Pancreas (tissue), 10 donors: ENCODE measurements around the gene LGALS9C. TPM values are rescaled to one million over a fixed set of nuclear protein-coding genes. Genes with fewer than 3 reads are reported as not detected.
"Not testable (repeated sequence)": the region's sequence is repeated elsewhere in the genome, so short reads cannot be mapped to it uniquely, and the experiment has no call there.

ENCODE experiments used
- ATAC-seq, 4 donors: fragments of 200-7000 bp; cut with Tn5 transposase; one replicate each; pipeline versions ENCODE4 v1.8.0 to v1.9.1; 2020; ENCODE audit warnings: mild to moderate bottlenecking in 4 of 4, moderate library complexity in 4 of 4
- DNase-seq, 6 donors: peaks; one replicate each; pipeline ENCODE4 v3.0.0-alpha.2; 2020
- FAIRE-seq: peaks from 2 replicates; lab custom pipeline; 2012; peaks lifted over from hg19 to GRCh38; lab: Jason Lieb, UNC
- H3K27ac ChIP-seq, 4 donors: fragments of 200-600 bp; sonication (generic); 1 replicate in 3 of 4; 2 replicates in 1 of 4; pipeline versions ENCODE4 v1.5.0 to v1.8.0; 2020
- H3K27me3 ChIP-seq, 4 donors: fragments of 200-600 bp; one replicate each; pipeline ENCODE4 v1.8.0; 2021
- H3K36me3 ChIP-seq, 3 donors: fragments of 200-600 bp; sonication (generic) in 1 of 3; one replicate each; pipeline versions ENCODE4 v1.5.0 to v1.8.0; 2020 to 2021
- H3K4me1 ChIP-seq, 3 donors: fragments of 200-600 bp; one replicate each; pipeline ENCODE4 v1.8.0; 2021
- H3K4me3 ChIP-seq, 4 donors: fragments of 200-600 bp; sonication (generic) in 2 of 4; one replicate each; pipeline versions ENCODE4 v1.5.0 to v1.8.0; 2020 to 2021
- H3K9me3 ChIP-seq, 4 donors: fragments of 200-600 bp; one replicate each; pipeline ENCODE4 v1.8.0; 2021
- WGBS, 2 donors: extraction: QIAGEN DNeasy Blood & Tissue Kit; methylation state at CpG; one replicate each; pipeline ENCODE4 v1.1.7; 2013; 5-methylcytosine and 5-hydroxymethylcytosine counted together
- intact Hi-C, 3 donors: fragments of 100-400 bp; cut with DNase I; formaldehyde crosslinking; loops; one replicate each; pipeline versions ENCODE4 v1.11.1 to v1.14.2; 2022
- polyA plus RNA-seq, 2 donors: library from polyadenylated mRNA; stranded (reverse); fragments of 200-250 nt; gene quantifications; one replicate each; pipeline ENCODE4 v1.2.3, GENCODE V29; 2013
- total RNA-seq, 6 donors: library from RNA; stranded (reverse); fragmentation: NEBNext Ultra II Directional in 4 of 6; extraction: Animal tissue kit (Norgen Biotek cat#: 25700) in 4 of 6; gene quantifications; one replicate each; pipeline versions ENCODE4 v1.2.1 to v1.2.4, GENCODE V29; 2021 to 2023
- TF ChIP-seq, protein P1 (sequence below), 4 donors: fragments of 200-600 bp; sonication (generic) in 3 of 4; IDR thresholded peaks; one replicate each; pipeline versions ENCODE4 v1.5.0 to v1.8.0; 2021; ENCODE audit warnings: antibody characterized with exemption in 4 of 4
- donor health status: healthy with polysubstance abuse.
- donor health status: DM: no; HTN: no; CAD: no; lungs with moderate emphysema.
- donor health status: DM: no; HTN: no; CAD: no.
- donor health status: control.
- donor health status: control.
- donor health status: Bipolar disorder and iron deficiency.
- donor health status: DM: yes; HTN: yes; CAD: no.
- donor health status: DM: no; HTN: no; CAD: no.
- donor health status: DM: no; HTN: no; CAD: no.
- donor health status: DM: yes; HTN: yes; CAD: no.

The LGALS9C gene
- total RNA-seq: under 1 TPM in 3 of 6 donors, not detected in 3; 0.06 to 0.22 (median 0.17) TPM
- under 1 TPM in 1 of 2 donors, not detected in 1; 0.05 TPM for polyA plus RNA-seq

DNA sequence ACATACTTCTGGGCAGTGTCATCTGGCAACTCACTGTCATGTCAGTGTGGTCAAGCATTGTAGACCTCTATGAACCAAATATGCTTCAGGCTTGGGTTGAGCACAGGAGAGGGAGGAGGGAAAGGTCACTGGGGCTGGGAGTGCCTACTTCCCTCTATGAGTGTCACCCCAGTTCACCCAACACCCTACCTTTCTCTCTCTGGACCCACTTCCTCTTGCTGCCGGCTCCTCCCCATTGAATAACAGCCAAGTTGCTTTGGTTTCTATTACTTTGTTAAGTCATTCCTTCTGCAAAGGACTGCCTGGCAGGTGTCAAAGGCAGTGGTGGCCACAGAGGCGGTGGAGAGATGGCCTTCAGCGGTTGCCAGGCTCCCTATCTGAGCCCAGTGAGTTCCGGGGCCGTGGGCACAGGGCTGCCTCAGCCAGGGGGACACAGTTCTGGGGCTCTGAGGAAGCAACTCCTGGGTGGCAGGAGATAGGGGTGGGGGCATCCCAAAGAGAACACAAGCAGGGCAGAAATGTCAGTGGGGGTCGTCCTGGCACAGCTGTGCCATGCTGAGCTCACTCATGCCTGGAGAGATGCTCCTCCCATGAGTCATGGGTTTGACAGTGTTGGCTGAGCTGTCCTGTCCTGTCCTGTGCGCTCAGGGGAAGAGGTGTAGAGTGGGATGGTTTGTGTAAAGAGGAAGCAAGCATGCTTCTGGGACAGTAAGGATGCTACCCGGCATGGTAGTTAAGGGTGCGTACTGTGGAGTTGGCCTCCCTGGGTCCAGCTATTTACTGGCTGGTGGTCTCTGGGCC lies at the start of gene LGALS9C:
Gene LGALS9C (plus strand): TSS at position 282 of the 801 bp plus-strand sequence. CDS start 66 bp downstream, at position 348.
- intact Hi-C loops, H3K36me3 ChIP-seq, H3K4me3 ChIP-seq, H3K27ac ChIP-seq, FAIRE-seq, H3K9me3 ChIP-seq, H3K27me3 ChIP-seq, H3K4me1 ChIP-seq: not testable (repeated sequence)
- 39 to 61% methylated on average over 6 of the region's 9 CpGs for WGBS, 2 donors
- ATAC-seq (peak in 3 of 4 donors; percentile 62 to 76 (median 62)), DNase-seq (peak in 1 of 6 donors; percentile 63)

DNA sequence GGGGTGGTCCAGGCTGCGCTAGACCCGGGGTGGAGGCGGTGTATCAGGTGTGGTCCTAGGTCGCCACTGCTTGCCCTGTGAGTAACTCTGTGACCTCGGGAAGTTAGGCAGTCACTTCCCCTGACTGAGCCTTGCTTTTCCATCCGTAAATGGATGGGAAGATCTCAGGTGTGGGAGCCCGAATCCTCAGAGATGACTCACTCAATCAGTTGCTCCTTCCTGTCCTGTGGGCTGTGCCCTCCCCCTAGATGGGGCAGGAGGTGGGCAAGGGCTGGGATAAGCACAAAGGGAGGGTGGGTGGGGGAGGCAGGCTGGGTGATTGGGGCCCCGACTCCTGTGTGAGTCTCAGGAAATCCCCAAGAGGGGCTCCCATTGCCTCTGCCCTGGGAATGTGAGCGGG lies 44.4 kb upstream of the LGALS9C start:
- H3K4me3 ChIP-seq, FAIRE-seq, DNase-seq, H3K27ac ChIP-seq, H3K27me3 ChIP-seq, intact Hi-C loops, H3K9me3 ChIP-seq, H3K36me3 ChIP-seq, H3K4me1 ChIP-seq, ATAC-seq: not testable (repeated sequence)
- WGBS, 2 donors: no CpG with 5 or more reads among the region's 9 CpGs

DNA sequence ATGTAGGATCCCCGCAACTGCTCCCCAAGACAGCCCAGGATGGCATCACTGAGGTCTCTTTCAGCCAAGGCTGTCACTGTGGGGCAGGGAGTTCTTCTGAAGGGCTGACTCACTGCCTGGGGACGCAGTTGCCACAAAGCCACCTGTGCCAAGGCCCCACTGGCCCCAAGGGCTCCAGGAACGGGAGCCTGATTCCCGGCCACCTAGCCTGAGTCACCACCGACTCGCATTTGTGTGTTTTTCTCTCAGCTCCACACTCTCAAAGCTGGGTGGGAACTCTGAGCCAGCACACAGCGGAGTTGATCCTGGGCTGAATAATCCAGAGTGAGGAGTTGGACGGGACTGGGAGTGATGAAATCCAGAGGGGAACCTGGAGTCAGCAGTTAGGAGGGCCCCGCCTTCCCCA lies 37.1 kb upstream of the LGALS9C start:
- intact Hi-C loops, H3K4me3 ChIP-seq, H3K27me3 ChIP-seq, H3K4me1 ChIP-seq, H3K9me3 ChIP-seq, H3K27ac ChIP-seq, DNase-seq, H3K36me3 ChIP-seq, FAIRE-seq: not testable (repeated sequence)
- ATAC-seq: peak in 1 of 4 donors; percentile 29
- 13 to 39% methylated on average over 3 to 4 of the region's 9 CpGs for WGBS, 2 donors

DNA sequence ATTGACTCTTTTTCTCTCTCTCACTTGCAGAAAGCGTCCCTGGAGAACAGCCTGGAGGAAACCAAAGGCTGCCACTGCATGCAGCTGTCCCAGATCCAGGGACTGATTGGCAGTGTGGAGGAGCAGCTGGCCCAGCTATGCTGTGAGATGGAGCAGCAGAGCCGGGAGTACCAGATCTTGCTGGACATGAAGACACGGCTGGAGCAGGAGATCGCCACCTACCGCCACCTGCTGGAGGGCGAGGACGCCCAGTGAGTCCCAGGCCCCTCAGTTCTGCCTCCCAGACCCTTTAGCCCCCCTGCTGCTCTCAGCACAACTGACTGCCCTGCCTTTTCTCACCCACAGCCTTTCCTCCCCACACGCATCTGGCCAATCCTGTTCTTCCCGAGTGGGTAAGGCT lies 34.5 kb upstream of the LGALS9C start:
- H3K27ac ChIP-seq, H3K36me3 ChIP-seq, H3K4me1 ChIP-seq, FAIRE-seq, H3K4me3 ChIP-seq, H3K9me3 ChIP-seq, H3K27me3 ChIP-seq, intact Hi-C loops: not testable (repeated sequence)
- TF ChIP-seq, protein P1, sequence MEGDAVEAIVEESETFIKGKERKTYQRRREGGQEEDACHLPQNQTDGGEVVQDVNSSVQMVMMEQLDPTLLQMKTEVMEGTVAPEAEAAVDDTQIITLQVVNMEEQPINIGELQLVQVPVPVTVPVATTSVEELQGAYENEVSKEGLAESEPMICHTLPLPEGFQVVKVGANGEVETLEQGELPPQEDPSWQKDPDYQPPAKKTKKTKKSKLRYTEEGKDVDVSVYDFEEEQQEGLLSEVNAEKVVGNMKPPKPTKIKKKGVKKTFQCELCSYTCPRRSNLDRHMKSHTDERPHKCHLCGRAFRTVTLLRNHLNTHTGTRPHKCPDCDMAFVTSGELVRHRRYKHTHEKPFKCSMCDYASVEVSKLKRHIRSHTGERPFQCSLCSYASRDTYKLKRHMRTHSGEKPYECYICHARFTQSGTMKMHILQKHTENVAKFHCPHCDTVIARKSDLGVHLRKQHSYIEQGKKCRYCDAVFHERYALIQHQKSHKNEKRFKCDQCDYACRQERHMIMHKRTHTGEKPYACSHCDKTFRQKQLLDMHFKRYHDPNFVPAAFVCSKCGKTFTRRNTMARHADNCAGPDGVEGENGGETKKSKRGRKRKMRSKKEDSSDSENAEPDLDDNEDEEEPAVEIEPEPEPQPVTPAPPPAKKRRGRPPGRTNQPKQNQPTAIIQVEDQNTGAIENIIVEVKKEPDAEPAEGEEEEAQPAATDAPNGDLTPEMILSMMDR (IDR thresholded peaks at IDR 0.05): peak in 1 of 4 donors; percentile 12
- 0 to 2% methylated on average over 4 to 6 of the region's 9 CpGs for WGBS, 2 donors
- DNase-seq (peak in 3 of 6 donors; percentile 33 to 83 (median 52)), ATAC-seq (peak in 3 of 4 donors; percentile 56 to 81 (median 69))

DNA sequence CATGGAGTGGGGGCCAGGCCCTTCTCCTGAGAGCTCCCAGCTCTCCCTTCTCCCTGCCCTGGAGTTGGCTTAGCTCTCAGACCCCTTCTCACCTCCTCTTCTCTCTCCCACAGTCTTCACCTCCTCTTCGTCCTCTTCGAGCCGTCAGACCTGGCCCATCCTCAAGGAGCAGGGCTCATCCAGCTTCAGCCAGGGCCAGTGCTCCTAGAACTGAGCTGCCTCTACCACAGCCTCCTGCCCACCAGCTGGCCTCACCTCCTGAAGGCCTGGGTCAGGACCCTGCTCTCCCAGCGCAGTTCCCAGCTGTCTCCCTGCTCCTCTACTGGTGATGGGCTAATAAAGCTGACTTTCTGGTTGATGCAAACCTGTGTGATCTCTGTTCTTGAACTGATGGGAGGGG lies 34.1 kb upstream of the LGALS9C start:
- intact Hi-C loops, H3K36me3 ChIP-seq, H3K4me1 ChIP-seq, DNase-seq, H3K27ac ChIP-seq, H3K9me3 ChIP-seq, FAIRE-seq, ATAC-seq, H3K4me3 ChIP-seq, H3K27me3 ChIP-seq: not testable (repeated sequence)
- 44 to 70% methylated on average over 1 of the region's 4 CpGs for WGBS, 2 donors

DNA sequence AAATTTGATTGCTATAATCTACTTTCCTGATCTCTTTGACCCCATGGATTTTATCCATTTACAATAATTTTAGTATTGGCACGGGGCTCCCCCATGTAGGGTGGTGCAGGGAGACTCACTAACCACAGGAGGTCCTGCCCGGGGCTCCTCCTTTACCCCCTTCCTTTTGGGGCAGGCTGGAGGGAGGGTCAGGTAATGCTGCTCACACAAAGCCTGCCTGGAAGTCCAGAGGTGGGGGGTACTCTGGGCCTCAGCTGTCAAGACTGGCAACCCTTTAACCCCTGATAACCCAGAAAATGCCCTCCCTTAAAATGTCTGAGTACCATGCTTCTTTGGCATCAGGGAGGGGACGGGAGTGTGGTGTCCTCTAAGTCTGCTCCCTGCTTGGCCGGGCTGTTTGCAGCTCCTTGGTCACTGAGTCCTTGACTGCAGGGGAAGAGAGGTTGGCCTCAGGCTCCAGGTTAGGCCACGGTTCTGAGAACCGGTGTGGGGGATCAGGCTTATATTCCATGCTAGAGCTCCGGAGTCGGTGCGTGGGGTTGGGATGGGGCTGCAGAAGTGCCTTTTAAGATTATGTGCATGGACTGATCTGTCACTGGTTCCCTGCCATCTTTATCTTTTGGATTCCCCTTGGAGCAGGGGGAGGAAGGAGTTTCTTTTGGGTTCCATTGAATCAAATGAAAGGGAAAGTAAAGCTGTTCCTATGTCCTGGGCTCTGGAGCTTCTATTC lies 28.9 kb upstream of the LGALS9C start:
- DNase-seq, H3K27ac ChIP-seq, H3K4me1 ChIP-seq, H3K27me3 ChIP-seq, intact Hi-C loops, H3K9me3 ChIP-seq, H3K4me3 ChIP-seq, ATAC-seq, H3K36me3 ChIP-seq, FAIRE-seq: not testable (repeated sequence)
- WGBS, 2 donors: 67 to 83% methylated on average over 7 to 8 of the region's 9 CpGs

DNA sequence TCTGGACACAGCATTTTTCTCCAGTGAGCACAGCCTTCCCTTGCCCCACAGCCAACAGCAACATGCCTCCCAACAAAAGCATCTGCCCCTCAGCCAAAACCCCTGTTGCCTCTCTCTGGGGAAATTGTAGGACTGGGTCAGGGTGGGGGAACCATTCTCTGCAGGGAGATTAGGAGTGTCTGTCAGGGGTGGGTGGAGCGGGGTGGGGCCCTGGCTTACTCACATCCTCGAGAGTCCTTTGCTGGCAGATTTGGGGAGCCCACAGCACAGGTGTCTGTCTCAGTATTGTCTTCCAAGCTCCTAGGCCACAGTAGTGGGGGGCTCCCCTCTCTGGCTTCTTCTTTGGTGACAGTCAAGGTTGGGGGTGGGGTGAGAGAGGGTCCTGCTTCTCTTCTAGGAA lies 28.3 kb upstream of the LGALS9C start:
- H3K9me3 ChIP-seq, FAIRE-seq, ATAC-seq, H3K27me3 ChIP-seq, H3K27ac ChIP-seq, intact Hi-C loops, H3K4me3 ChIP-seq, DNase-seq, H3K36me3 ChIP-seq, H3K4me1 ChIP-seq: not testable (repeated sequence)
- WGBS, 2 donors: no CpG with 5 or more reads among the region's 2 CpGs

DNA sequence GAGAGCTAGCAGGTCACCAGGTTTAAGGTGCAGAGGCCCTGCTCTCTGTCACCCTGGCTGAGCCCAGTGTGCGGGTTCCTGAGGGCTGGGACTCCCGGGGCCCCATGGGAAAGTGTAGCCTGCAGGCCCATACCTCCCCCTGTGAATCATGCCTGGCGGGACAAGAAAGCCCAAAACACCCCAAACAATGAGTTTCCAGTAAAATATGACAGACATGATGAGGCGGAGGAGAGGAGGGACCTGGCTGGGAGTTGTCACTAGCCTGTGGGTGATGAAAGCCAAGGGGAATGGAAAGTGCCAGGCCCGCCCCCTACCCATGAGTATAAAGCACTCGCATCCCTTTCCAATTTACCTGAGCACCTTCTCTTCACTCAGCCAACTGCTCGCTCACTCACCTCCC lies 26.8 kb upstream of the LGALS9C start:
- not testable (repeated sequence) for H3K9me3 ChIP-seq, H3K27ac ChIP-seq

DNA sequence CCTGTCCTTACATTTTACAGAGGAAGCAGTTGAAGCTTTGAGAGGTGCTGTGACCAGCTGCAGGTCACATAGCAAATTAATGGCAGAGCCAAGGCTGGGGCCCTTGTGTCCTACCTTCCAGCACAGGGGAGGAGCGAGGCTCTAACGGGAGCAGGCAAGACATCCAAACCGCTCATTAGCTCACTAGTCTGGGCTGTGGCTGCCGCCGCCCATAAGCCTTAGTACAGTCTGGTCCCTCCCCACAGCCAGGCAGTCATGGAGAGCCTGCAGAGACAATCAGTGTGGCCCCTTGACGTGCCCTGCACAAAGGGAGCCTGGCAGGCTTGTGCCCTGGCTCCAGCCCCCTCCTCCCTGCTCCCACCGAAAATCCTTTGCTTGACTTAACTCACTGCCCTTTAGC lies 25.6 kb upstream of the LGALS9C start:
- H3K4me1 ChIP-seq, H3K4me3 ChIP-seq, H3K27ac ChIP-seq, intact Hi-C loops, DNase-seq, H3K36me3 ChIP-seq, FAIRE-seq, H3K9me3 ChIP-seq, ATAC-seq, H3K27me3 ChIP-seq: not testable (repeated sequence)
- 65 to 73% methylated on average over 5 to 7 of the region's 7 CpGs for WGBS, 2 donors

More for the DNA sequence above, 26.8 kb upstream of the LGALS9C start:
- H3K36me3 ChIP-seq, ATAC-seq, FAIRE-seq, DNase-seq, H3K27me3 ChIP-seq, H3K4me3 ChIP-seq, H3K4me1 ChIP-seq, intact Hi-C loops: not testable (repeated sequence)
- 72 to 94% methylated on average over 3 to 6 of the region's 7 CpGs for WGBS, 2 donors

DNA sequence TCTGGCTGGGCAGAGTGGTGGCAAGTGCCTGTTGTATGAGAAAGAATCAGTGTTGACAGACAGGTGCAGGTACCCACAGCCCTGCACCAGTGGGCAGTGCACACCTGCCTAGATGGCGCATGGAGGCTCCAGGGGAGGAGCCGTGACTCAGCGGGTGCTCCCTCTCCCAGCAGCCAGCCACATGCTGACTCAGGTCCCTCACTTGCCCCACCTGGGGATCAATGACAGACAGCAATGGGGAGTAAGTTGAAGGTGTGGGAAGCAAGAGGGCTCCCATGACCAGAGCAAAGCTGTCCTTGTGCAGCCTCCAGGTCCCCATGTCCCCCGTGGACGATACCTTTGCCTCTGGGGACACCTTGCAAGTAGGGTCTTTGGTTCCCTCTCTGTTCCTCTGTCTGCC lies 24.6 kb upstream of the LGALS9C start:
- DNase-seq, H3K4me3 ChIP-seq, H3K9me3 ChIP-seq, FAIRE-seq, intact Hi-C loops, H3K4me1 ChIP-seq, H3K36me3 ChIP-seq, H3K27me3 ChIP-seq, H3K27ac ChIP-seq: not testable (repeated sequence)
- WGBS, 2 donors: 26 to 27% methylated on average over 5 of the region's 5 CpGs
- peak in 2 of 4 donors; percentile 63 to 73 for ATAC-seq

DNA sequence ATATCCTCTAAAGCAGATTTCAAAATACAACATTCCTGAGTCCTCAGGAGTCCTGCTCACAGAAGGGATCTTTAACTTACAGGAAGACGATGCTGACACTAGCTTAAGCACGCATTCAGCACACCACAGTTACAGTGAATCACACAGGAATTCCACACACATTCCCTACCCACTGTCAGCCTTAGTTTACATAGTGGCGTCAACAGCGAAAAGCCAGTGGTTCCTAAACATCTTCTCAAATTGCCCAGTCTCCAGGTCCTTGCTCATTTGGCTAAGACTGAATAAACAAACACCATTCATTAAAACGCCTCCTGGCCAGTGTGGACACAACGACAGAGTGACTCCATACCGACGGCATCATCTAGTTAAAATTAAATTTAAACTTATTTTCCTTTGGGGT lies 17.6 kb upstream of the LGALS9C start:
- H3K4me3 ChIP-seq, ATAC-seq, H3K27ac ChIP-seq, H3K27me3 ChIP-seq, H3K4me1 ChIP-seq, H3K36me3 ChIP-seq, FAIRE-seq, H3K9me3 ChIP-seq, intact Hi-C loops, DNase-seq: not testable (repeated sequence)
- WGBS, 2 donors: 11 to 12% methylated on average over 8 of the region's 8 CpGs
